GM10847 (cell line): ENCODE data around the gene PRKCA.

Experiments used
- POLR2A ChIP-seq: IDR thresholded peaks from 2 replicates; pipeline ENCODE4 v1.6.1; 2011; ENCODE audit not compliant: insufficient read length; ENCODE audit errors: extremely low read depth

The PRKCA gene

GRCh38 chr17:66466106-66466820 lies 163.8 kb downstream of the PRKCA start:
- no peak for TF ChIP-seq POLR2A

- TF ChIP-seq POLR2A = no peak
Observed at GRCh38 chr17:66466840-66467367, 164.5 kb downstream of the PRKCA start.

- TF ChIP-seq POLR2A = no peak
Observed at GRCh38 chr17:66467766-66468165, 165.4 kb downstream of the PRKCA start.

DNA sequence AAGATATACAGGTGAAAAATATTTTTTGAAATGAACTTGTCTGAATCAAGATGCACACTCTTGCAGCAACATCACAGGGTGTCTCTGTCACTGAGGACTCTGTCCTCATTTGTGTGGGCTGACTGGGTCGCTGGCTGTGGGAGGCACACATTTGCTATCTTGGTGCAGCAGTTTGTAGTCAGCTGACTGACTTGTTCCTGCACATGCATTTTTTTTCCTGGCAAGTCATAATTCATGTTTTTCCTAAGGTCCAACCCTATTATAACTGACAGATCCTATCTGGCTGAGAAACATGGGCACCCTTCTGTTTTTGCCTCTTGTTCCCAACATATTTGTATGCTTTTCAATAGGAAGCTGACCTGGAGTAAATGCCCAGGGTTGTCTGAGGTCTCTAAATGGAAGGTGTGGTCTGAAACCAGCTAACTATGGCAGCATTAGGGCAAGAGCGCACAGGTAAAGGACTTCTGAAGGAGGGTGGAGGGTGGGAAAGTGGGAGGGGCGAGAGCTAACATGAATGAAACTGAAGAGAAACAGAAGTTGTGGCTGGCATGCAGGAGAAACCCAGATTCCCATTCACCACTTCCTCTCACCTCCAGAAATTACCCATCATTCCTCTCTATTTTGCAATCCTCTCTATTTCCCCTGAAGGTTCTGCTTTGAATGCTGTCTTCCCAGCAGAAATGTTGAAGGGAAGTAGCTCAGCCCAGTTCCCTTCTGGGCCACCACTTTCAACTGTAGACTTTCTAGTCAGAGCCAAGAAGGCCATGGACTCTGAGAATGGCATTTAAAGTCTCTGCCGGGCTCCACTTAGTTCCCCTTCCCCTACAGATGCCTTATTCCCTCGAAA lies 166.1 kb downstream of the PRKCA start:
- no peak for TF ChIP-seq POLR2A

GRCh38 chr17:66469088-66469442 lies 166.7 kb downstream of the PRKCA start:
- TF ChIP-seq POLR2A = no peak

DNA sequence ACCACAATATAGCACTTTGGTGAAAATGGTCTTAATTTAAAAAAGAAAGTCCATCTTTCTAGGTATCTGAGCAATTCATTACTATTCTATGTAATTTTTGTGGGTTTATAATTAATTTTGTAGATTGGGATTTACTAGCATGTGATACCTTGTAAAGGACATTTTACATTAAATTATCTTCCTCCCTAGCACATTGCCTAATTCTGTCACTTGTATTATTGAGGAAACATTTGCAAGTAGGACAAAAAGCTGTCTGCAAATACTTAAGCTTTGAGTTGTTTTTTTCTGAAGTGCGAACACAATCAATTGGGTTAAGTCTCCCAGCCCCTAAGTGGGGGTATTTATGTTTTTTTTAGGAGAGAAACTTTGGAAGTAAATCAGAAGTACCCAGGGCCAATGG lies 167.0 kb downstream of the PRKCA start:
- no peak for TF ChIP-seq POLR2A

GRCh38 chr17:66469890-66470289 lies 167.5 kb downstream of the PRKCA start:
- no peak for TF ChIP-seq POLR2A

DNA sequence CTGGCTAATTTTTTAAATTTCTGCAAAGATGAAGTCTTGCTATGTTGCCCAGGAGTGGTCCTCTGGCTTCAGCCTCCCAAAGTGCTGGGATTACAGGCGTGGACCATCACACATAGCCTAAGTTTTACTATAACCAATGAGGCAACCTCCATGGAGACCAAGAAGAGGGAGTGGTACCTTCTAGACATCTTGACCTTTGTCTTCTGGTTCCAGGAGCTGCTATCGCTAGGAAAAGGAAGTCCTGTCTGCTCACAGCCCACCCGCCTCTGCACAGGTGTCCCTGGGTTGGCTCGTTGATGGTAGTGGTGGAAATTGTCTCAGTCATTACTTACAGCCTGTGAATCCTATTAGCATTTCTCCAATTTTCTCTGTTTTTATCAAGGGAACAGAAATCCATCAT lies 169.7 kb downstream of the PRKCA start:
- TF ChIP-seq POLR2A = no peak

- TF ChIP-seq POLR2A = no peak
Observed at GRCh38 chr17:66474258-66474657, 171.8 kb downstream of the PRKCA start.

DNA sequence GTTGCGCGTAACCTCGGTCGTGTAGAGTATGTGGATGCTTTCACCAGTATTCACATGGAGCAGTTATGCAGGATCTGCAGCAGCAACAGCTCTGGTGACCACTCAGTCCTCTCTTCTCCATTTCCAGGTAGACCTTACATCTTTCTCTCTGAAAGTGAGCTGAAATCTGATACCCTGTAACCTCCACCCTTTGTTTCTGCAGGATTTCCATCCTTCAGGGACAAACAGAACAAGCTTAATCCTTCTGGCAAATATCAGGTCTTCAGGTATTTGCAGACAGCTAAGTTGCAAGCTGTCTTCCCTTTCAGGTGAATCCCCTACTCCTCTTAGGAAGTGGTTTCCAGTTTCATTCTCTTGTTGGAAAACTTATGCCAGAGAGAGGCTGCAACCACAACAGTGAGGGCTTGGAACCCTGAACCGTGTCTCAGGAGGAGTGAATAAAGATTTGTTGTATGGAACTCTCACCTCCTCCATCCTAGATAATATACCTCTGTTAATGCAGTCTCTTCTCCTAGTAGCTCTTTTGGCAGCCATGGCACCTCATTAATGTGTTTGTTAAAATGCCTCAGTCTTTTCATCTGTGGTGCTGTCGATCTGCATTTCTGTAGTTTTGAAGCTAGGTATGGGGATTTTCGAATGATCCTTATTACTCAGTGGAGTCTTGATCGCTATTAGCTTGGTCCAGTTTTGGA lies 172.5 kb downstream of the PRKCA start:
- TF ChIP-seq POLR2A = no peak

DNA sequence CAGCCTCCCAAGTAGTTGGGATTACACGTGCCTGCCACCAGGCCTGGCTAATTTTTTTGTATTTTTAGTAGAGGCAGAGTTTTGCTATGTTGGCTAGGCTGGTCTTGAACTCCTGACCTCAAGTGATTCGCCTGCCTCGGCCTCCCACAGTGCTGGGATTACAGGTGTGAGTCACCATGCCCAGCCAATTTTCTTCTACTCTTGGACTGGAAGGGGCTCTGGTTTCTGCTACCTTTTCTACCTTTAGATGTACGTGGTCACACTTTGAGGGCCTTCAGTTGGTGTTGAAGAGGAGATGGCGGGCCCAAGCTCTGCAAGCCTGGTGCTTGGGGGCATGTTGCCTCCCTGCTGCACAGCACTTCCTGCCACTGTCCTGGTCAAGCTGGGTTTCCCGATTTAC lies 173.6 kb downstream of the PRKCA start:
- no peak for TF ChIP-seq POLR2A

DNA sequence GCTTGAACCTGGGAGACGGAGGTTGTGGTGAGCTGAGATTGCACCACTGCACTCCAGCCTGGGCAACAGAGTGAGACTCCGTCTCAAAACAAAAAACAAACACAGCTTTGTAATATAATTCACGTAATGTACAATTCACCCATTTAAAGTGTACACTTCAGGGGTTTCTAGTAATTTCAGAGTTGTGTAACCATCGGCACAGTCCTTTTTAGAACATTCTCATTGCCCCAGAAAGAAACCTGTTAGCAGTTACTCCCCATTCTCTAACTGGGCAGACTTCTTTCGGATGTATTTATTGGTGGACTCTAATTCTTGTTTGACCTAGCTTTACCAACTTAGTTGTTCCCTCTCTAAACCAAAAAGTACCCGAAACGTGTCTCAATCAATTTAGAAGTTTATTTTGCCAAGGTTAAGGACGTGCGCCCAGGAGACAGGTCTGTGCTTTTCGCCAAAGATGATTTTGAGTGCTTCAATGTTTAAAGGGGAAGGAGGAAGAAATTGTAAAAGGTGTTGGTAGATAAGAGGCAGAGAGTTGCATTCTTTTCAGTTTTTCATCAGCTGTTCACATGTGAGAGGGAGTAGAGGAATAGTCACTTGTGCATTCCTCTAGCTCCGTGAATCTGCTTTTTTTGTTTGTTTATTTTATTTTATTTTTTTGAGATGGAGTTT lies 175.3 kb downstream of the PRKCA start:
- no peak for TF ChIP-seq POLR2A

GRCh38 chr17:66480243-66480642 lies 177.8 kb downstream of the PRKCA start:
- TF ChIP-seq POLR2A = no peak

GRCh38 chr17:66480802-66481201 lies 178.4 kb downstream of the PRKCA start:
- TF ChIP-seq POLR2A = no peak

GRCh38 chr17:66481271-66481670 lies 178.9 kb downstream of the PRKCA start:
- no peak for TF ChIP-seq POLR2A
